HG03354 (cell line): ENCODE measurements around the gene RSPRY1.

Experiments
- ATAC-seq: cut with Tn5 transposase; IDR thresholded peaks from one replicate; pipeline ENCODE4 v1.9.1; 2021; ENCODE audit warnings: mild to moderate bottlenecking; ENCODE audit not compliant: unreplicated experiment, poor library complexity, severe bottlenecking

RSPRY1 gene

DNA sequence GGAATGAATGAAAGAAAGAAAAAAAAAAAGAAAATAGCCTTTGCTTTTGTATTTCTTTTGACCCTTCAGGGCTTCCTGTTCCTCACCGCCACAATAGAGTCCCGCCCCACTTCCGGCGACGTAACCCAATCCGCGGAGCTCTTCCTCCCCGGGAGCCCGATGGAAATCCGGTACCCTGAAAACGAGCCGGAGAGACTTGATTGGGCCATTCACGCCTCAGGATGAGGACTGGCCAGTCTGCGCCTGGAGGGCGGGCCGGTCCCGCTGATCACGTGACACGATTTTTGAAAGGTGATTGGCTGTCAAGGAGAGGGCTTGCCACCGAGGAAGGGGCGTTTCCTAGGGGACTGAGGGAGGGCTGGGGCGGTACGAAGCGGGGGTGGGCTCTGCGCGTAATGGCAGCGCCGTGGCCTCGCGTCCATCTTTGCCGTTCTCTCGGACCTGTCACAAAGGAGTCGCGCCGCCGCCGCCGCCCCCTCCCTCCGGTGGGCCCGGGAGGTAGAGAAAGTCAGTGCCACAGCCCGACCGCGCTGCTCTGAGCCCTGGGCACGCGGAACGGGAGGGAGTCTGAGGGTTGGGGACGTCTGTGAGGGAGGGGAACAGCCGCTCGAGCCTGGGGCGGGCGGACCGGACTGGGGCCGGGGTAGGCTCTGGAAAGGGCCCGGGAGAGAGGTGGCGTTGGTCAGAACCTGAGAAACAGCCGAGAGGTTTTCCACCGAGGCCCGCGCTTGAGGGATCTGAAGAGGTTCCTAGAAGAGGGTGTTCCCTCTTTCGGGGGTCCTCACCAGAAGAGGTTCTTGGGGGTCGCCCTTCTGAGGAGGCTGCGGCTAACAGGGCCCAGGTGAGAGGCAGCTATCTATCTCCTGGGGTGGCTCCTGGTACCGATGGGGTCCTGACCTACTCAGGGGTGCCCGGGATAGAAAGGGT is at the start of gene RSPRY1, which contains the start of gene PSME3IP1:
Gene RSPRY1, plus strand, starts transcription at position 385 of the 927 bp plus-strand sequence. CDS start 18,330 bp downstream, outside the sequence.
Gene PSME3IP1, minus strand, starts transcription at position 95 of the 927 bp plus-strand sequence. CDS start 12,185 bp downstream, outside the sequence.
- peak; percentile 90 for ATAC-seq

DNA sequence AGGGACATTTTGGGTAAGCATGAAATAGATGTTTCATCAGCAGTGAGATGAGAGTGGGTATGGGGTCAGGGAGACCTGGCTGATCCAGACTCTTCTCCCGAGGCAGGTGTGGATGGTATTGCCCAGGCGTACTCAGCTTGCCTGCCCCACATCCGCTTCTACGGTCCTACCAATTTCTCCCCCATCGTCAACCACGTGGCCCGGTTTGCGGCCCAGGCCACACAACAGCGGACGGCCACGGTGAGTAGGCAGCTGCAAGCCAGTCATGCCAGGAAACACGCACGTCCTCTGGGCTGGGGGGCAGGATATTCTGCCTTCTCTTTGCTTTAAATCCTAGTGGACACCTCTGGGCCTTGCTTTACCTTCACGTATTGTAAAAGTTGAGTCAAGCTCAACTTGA is 49.1 kb upstream of the RSPRY1 start:
- no peak for ATAC-seq

DNA sequence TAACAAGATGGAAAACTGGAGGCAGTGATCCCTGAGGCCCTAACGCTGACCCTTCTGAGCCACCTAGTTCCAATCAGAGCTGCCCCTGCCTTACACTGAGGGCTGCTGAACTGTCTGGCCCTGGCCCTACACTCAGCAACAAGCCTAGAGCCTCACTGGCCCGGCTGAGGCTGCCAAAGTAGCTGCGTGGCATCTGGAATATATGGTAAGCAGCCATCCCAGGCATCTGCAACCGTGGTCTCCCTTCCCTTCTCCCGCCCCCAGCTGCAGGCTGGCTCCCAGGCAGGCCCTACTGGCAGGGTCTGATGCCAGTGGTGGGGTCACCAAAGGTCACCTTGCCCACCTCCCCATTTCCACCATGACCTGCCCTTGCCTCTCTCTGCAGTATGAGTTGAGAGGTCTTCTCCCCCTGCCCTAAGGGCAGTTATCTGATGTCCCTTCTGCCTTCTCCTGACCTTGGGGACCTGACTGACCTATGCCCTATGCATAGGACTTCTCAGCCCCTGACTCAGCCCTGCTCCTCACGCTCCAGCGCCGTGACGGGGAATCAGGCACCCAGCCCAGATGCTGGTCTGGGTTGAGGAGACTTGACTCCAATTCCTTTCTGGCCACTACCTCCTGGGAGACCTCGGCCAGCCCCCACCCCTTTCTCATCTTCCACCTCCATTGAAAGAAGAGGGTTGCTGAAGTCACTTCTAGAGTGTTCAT is 48.4 kb upstream of the RSPRY1 start:
- no peak for ATAC-seq

DNA sequence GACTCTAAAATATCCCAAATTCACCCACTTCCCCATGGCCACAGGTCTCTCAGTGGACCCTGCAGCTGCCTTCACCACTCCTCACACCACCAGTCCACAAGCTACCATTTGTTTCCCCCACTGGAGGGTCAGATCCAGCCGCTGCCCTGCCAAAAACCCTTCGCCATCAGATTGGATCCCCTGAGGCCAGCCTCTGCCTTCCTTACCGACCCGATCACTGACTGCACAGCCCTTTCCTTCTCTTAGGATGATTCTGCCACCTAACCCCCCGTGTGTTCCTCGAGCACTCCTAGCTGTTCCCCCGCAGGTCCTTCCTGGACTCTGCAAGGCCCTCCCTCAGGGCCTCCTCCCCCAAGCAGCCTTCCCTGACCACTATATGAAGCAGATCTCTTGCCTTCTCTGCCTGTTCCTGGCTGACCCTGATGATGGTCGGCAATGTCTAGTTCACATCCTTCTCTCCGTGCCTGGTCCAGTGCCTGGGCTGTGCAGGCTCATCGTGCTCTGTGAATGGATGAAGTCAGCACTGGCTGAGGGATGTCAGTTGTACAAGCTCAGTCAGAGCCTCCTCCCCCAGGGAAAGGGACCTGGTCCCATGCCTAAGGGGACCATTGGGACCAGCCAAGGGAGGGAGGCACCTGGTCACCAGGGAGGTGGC is 47.7 kb upstream of the RSPRY1 start:
- ATAC-seq = no peak

DNA sequence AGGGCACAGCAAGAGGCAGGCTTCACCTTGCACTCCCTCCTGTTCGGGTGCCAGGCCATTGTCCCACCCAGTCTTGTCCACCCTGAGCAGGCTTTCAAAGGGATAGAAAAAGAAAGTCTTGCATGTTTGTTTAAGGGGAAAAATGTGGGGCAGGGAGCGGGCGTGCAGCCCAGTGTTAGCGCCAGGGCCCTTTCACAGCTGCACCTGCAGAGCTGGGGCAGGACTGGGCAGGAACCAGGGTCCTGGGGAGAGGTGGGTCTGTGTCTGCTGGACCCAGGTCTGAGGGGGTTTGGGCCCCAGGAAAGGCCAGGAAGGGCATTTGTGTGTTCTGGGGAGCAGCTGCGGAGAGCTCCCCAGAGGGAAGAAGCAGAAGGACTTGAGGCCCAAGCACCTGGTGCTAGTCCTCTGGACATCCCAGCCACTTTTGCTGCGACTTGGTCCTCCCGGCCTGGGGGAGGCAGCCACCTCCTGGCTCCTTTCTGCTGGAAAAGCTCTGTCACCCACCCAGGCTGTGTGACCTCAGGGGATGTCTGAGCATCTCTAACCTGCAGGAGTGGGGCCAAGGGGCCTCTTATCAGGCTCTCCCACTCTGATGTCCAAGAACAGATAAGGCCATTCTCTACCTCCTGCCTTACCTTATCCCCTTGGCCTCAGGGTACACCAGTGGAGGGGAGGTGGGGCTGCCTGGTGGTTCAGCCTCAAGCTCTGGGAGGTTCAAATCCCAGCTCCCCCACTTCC is 45.0 kb upstream of the RSPRY1 start:
- ATAC-seq = no peak

DNA sequence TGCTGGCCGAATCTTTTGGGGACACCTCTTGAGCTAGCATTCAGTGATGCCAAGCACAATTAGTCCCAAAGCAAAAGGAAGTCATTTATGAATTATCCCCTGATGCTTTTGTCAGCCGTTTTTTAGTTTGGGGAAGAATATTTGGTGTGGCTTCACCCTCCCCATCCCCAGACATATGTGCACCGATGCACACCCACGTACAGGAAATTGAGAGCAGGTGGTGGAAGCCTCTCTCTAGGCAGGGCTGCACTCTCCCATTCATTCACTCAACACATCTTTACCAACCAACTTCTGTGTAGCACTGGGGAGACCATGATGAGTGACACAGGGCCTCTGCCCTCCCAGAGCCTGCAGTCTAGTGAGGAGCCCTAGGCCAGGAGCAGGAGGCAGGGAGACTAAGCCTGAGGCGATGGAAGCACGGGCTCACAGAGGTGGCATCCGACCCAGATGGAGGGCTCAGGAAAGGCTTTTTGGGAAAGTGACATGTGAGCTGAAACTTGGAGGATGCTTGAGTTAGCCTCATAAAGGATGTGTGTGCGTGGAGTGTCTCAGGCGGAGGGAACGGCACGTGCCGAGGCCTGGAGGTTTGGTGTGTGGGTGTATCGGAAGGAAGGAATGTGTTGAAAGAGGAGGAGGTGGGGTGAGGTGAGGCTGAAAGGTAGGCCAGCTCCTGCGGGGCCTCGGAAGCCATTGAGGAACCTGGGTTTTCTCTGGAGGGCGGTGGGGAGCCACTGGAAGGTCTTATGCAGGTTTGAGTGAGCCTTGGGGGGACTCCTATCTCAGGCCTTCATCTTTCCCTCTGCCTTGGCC is 44.1 kb upstream of the RSPRY1 start:
- no peak for ATAC-seq

DNA sequence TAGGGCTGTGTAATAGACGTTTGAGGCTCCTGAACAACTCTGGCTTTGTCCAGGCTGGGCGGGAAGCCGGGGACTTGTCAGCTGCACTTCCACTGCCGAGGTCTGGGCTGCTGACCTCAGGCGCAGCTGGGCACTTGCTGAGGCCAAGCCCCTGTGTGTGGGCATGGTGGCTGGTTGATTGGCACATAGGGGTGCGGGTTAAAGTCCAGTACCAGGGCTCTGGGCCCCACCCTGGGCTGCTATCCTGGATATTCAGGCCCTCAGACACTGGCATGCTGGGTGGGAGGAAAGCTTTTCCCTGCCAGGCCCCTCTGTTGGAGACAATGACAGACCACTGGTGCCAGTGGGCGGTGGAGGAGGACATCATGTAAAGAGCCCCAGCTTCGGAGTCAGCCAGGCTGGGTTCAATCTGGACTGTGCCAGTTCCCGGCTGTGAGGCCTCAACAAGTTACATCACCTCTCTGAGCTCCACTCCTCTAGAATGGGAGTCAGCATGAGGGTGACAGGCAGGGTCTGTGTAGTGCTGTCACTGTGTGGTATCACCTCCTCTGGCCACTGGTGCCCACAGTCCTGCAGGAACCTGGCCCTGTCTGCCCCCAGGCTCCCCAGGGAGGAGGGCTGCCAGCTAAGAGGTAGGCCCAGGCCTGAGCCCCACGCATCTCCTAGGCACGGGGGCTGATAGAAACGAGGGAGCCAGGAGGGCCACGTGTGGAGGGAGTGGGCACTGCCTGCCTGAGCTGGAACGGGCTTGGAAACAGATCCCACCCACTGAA is 42.8 kb upstream of the RSPRY1 start:
- ATAC-seq = no peak

DNA sequence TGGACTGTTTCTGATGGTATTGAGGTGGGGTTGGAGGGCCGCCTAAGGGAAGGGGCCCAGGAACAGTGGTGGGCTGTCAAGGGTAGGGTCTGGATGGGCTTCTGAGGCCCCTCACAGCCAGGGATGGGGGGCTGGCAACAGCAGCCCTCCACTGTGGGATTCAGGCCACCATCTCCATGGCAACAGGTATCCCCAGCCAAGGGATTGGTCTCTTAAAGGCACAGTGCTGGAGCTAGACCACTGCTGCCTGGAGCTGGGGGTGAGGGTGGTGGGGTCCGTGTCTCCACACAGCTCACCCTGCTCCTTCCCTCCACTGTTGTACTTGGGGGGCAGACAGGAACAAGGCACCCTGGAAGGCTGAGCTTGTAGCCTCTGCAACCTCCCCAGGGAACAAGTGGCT is 42.1 kb upstream of the RSPRY1 start:
- ATAC-seq = no peak

DNA sequence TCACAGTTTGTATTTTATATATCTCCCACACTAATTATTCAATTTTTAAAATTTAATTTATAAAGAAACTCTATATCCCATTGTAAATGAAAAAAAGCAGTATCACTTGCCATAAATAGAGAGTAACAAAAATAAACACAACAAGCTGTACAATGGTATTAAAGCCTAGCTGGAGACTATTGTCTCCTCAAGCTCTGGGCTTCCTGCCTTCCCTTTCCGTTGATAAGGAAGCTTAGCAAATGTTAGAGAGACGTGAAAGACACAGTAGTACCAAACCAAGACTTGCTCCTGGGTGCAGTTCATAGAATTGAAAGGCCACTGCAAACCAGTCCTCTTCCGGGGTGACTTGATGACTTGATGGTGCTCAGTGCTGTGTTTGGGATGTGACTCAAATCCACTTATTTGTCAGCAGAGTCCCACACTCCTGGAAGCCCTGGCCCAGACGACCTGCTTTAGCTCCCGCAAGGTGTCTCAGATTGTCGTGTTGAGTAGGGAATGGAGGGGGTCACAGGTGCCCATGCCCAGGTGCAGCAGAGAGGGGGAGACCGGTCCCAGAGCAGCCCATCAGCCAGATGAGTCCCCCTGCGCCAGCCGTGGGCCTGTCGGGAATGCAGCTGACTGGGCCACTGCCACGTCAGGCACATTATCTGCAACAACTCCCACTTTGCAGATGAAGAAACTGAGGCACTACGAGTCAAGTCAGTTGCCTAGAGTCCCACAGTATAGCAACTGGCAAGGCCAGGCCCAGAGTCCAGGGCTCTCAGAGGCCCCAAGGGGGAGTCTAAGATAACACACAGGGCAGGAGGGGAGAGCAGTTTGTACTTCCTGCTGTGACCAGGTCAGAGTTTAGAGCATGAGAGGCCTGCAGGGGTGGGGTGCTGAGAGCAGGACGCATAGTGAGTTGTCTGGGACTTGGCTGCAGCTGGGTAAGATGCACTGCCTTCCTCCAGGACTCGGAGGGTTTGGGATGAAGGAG is 40.8 kb upstream of the RSPRY1 start:
- ATAC-seq = no peak

DNA sequence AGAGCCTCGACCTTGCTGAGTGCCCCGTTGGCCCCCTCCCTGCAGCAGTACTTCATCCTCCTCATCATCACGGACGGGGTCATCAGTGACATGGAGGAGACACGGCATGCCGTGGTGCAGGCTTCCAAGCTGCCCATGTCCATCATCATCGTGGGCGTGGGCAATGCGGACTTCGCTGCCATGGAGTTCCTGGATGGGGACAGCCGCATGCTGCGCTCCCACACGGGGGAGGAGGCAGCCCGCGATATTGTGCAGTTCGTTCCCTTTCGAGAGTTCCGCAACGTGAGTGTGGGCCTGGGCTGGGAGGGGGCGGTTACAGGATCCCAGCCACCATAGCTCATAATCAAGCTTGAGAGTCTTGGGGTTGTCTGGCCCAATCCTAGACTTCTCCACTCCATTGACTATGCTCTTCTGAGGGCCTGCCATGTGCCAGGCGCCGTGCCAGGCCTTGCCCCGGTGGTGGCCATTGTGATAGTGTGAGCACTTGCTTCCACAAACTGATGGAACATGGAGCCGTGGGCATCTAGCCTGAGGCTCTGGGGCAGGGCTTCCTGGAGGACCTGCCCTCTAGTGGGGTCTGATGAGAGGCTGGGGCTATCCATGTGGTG is 40.0 kb upstream of the RSPRY1 start:
- no peak for ATAC-seq

DNA sequence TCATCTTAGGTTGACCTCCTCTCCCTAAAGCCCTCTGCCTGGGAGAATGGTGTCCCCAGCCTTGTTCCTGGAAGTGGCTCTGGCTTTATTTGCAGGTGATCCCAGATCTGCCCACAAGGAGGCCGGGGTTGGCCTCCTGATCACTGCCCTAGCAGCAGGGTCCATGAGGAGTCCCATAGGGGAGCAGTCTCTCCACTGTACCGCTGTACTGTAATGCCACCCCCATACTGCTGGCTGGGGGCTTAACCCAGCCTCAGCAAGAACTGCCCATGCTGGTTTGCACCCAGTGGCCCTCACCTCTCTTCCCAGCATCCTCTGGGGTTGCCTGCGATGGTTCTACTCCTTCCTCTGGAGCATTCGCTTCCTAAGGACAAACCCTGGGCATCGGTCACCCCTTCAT is 39.4 kb upstream of the RSPRY1 start:
- no peak for ATAC-seq

DNA sequence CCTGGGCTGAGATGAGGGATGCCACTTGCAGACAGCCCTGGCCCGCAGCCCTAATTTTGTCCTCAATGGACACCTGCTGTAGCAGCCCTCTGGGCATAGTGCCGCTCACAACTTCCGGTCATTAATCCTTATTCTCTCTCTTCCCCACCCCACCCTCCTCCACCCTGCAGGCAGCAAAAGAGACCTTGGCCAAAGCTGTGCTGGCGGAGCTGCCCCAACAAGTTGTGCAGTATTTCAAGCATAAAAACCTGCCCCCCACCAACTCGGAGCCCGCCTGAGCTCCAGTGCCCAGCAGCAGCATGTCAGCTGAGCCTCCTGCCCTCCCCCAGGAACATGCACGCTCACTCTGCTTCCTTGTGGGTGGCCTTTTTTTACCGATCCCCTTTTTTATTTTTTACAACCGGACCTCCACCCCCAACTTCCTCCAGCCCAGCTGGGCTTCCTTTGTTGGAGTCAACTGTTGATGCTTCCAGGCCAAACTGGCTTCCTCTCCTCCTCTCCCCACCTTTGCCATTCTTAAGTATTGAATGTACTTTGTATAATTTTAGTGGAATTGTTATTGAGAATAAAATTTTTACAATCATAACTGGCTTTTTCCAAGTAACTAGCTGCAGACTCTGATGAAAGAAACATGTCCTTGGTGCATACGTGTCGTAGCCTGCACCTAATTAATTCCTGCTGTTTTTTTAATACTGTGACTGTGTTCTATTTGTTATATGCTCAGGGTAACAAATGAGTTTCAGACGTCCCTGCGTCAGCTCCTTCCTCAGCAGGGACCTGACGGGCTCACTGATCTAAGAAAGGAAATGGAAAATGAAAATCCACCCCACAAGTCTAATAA is 38.5 kb upstream of the RSPRY1 start:
- no peak for ATAC-seq

DNA sequence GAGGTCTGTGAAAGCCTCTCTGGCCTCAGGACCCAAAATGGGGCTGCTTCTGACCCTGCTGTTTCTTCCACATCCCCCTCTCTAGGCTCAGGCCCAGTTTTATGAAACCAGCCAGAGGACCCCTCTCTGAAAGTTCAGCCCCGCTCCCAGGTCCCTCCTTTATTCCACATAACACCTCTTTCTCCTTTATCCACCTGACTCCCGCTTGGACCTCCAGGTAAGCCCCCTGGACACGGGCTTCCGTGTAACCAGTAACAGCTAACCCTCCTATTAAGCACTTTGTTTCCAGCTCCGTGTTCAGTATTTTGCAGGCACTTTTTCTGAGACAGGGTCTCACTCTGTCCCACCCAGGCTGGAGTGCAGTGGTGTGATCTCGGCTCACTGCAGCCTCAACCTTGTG is 37.6 kb upstream of the RSPRY1 start:
- ATAC-seq = no peak

DNA sequence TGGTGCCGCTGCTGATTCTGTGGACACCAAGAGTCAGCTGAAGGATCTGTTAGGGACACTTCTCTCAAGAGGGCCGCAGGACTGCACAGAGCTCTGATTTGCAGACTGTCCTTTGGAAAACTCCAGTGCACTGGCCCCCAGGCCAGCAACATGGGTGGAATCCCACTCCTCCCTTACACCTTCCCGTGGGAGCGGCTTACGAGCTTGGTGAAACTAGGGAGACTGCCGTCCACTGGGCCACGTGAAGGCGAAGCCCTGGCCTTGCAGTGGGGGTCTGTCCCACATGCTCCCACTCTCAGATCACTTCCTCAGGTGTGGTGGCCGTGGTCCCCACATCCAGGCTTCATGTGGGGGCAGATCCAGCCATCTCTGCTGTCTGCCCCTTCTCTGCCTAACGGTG is 36.7 kb upstream of the RSPRY1 start:
- ATAC-seq = no peak

DNA sequence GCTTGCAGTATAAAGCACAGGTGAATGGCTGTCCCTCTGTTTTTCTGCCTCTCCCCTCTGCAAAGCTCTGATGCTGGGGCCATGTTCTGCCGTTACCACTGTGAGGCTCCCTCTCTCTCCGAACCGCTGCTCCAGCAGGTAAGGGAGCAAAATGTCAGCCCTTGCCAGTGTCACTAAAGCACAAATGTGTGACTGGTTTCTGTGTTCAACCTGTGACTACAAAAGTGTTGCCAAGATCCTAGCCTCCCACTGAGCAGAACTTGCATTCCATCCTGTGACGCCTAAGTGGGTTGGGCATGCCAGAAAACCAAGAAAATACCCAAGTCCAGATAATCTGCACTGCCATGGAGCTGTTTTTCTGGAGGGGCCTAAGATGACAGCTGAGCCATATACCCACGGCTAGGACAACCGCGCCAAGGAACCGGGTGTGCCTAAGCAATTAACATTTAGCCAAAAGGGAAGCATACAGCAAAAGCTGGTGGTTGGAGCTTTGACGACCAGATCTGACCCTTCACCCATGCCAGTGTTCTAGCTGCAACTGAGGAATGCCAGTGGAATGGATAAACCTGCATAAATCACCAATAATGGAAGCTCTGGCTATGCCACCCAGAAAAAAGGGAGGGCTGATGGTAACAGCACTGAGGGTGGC is 35.3 kb upstream of the RSPRY1 start:
- ATAC-seq = no peak
